MM.1S (cell line): ENCODE data around the gene DNAH5.

Experiments used
- CTCF ChIP-seq: fragments of 300-600 bp; sonication (generic); IDR thresholded peaks from 2 replicates; pipeline ENCODE4 v1.5.1; 2016; ENCODE audit warnings: antibody characterized with exemption, low read length, mixed read lengths
- EZH2 ChIP-seq: fragments of 300-600 bp; sonication (generic); optimal IDR thresholded peaks from 2 replicates; pipeline ENCODE3; 2017; ENCODE audit warnings: low read depth, mild to moderate bottlenecking, antibody characterized with exemption, low read length, mixed read lengths

GRCh38 chr5:13704396-13704795 lies 240.1 kb downstream of the DNAH5 start:
- TF ChIP-seq CTCF (no peak), EZH2 (no peak)
